ENCODE results near the gene HLA-DOA.

Gene HLA-DOA

GRCh38 chr6:33014841-33015634 lies 5.6 kb upstream of the HLA-DOA start:
- Histone ChIP-seq H3K27ac (ENCODE audit: low read depth, low read length, severe bottlenecking) (no peak overlapping the region), H3K4me1 (ENCODE audit: control insufficient read depth, insufficient read depth, low read length, poor library complexity, severe bottlenecking) (no peaks in the 10 kb centered on the region), H3K9me3 (ENCODE audit: control insufficient read depth, low read length) (no peaks in the 10 kb centered on the region), H3K4me3 (ENCODE audit: extremely low read depth, insufficient read depth, low read length, poor library complexity, severe bottlenecking) (no peak overlapping the region), H3K36me3 (ENCODE audit: control insufficient read depth, insufficient read depth, low read length) (no peaks in the 10 kb centered on the region)
- 29 to 44% methylated on average over 5 of the region's 6 CpGs for WGBS, 2 experiments (ENCODE audit: insufficient coverage in 2 of 2)

GRCh38 chr6:33013608-33014007 lies 4.2 kb upstream of the HLA-DOA start:
- Histone ChIP-seq H3K27ac (ENCODE audit: low read depth, low read length, severe bottlenecking) (no peak overlapping the region), H3K9me3 (ENCODE audit: control insufficient read depth, low read length) (no peaks in the 10 kb centered on the region), H3K4me3 (ENCODE audit: extremely low read depth, insufficient read depth, low read length, poor library complexity, severe bottlenecking) (no peak overlapping the region), H3K4me1 (ENCODE audit: control insufficient read depth, insufficient read depth, low read length, poor library complexity, severe bottlenecking) (no peaks in the 10 kb centered on the region), H3K36me3 (ENCODE audit: control insufficient read depth, insufficient read depth, low read length) (no peaks in the 10 kb centered on the region)
- WGBS, 2 experiments (ENCODE audit: insufficient coverage in 2 of 2): 80 to 83% methylated on average over 1 of the region's 4 CpGs

GRCh38 chr6:33010356-33010755 lies 965 bp upstream of the HLA-DOA start:
- H3K4me3 ChIP-seq (ENCODE audit: extremely low read depth, insufficient read depth, low read length, poor library complexity, severe bottlenecking): no peak overlapping the region
- 75% methylated on average over 6 to 7 of the region's 7 CpGs for WGBS, 2 experiments (ENCODE audit: insufficient coverage in 2 of 2)

GRCh38 chr6:33007831-33008400 lies 1.5 kb downstream of the HLA-DOA start:
- Histone ChIP-seq H3K4me3 (ENCODE audit: extremely low read depth, insufficient read depth, low read length, poor library complexity, severe bottlenecking) (no peak overlapping the region), H3K36me3 (ENCODE audit: control insufficient read depth, insufficient read depth, low read length) (no peaks in the 10 kb centered on the region), H3K9me3 (ENCODE audit: control insufficient read depth, low read length) (no peaks in the 10 kb centered on the region), H3K4me1 (ENCODE audit: control insufficient read depth, insufficient read depth, low read length, poor library complexity, severe bottlenecking) (no peaks in the 10 kb centered on the region), H3K27ac (ENCODE audit: low read depth, low read length, severe bottlenecking) (no peak overlapping the region)
- 89 to 94% methylated on average over 22 to 25 of the region's 26 CpGs for WGBS, 2 experiments (ENCODE audit: insufficient coverage in 2 of 2)

More at GRCh38 chr6:33010356-33010755, 965 bp upstream of the HLA-DOA start:
- H3K36me3 ChIP-seq (ENCODE audit: control insufficient read depth, insufficient read depth, low read length): no peaks in the 10 kb centered on the region
- H3K4me1 ChIP-seq (ENCODE audit: control insufficient read depth, insufficient read depth, low read length, poor library complexity, severe bottlenecking): no peaks in the 10 kb centered on the region
- no peak overlapping the region for H3K27ac ChIP-seq (ENCODE audit: low read depth, low read length, severe bottlenecking)
- H3K9me3 ChIP-seq (ENCODE audit: control insufficient read depth, low read length): no peaks in the 10 kb centered on the region

- Histone ChIP-seq H3K9me3 (ENCODE audit: control insufficient read depth, low read length) (no peaks in the 10 kb centered on the region), H3K4me3 (ENCODE audit: extremely low read depth, insufficient read depth, low read length, poor library complexity, severe bottlenecking) (no peak overlapping the region), H3K27ac (ENCODE audit: low read depth, low read length, severe bottlenecking) (no peak overlapping the region), H3K36me3 (ENCODE audit: control insufficient read depth, insufficient read depth, low read length) (no peaks in the 10 kb centered on the region), H3K4me1 (ENCODE audit: control insufficient read depth, insufficient read depth, low read length, poor library complexity, severe bottlenecking) (no peaks in the 10 kb centered on the region)
- 87% methylated on average over 4 to 6 of the region's 6 CpGs for WGBS, 2 experiments (ENCODE audit: insufficient coverage in 2 of 2)
Measured at GRCh38 chr6:33004940-33005339, 4.5 kb downstream of the HLA-DOA start.

- H3K4me3 ChIP-seq (ENCODE audit: extremely low read depth, insufficient read depth, low read length, poor library complexity, severe bottlenecking): no peak overlapping the region
- H3K36me3 ChIP-seq (ENCODE audit: control insufficient read depth, insufficient read depth, low read length): no peaks in the 10 kb centered on the region
- no peaks in the 10 kb centered on the region for H3K9me3 ChIP-seq (ENCODE audit: control insufficient read depth, low read length)
- H3K27ac ChIP-seq (ENCODE audit: low read depth, low read length, severe bottlenecking): no peak overlapping the region
- H3K4me1 ChIP-seq (ENCODE audit: control insufficient read depth, insufficient read depth, low read length, poor library complexity, severe bottlenecking): no peaks in the 10 kb centered on the region
- WGBS, 2 experiments (ENCODE audit: insufficient coverage in 2 of 2): 50 to 70% methylated on average over 3 to 4 of the region's 4 CpGs
Measured at GRCh38 chr6:33001685-33002084, 7.7 kb downstream of the HLA-DOA start.

GRCh38 chr6:33000055-33000454 lies 9.3 kb downstream of the HLA-DOA start:
- H3K4me1 ChIP-seq (ENCODE audit: control insufficient read depth, insufficient read depth, low read length, poor library complexity, severe bottlenecking): no peaks in the 10 kb centered on the region
- H3K9me3 ChIP-seq (ENCODE audit: control insufficient read depth, low read length): no peaks in the 10 kb centered on the region
- WGBS, 2 experiments (ENCODE audit: insufficient coverage in 2 of 2): 38 to 49% methylated on average over 7 to 8 of the region's 8 CpGs
- no peak overlapping the region for H3K27ac ChIP-seq (ENCODE audit: low read depth, low read length, severe bottlenecking)
- no peaks in the 10 kb centered on the region for H3K36me3 ChIP-seq (ENCODE audit: control insufficient read depth, insufficient read depth, low read length)
- H3K4me3 ChIP-seq (ENCODE audit: extremely low read depth, insufficient read depth, low read length, poor library complexity, severe bottlenecking): no peak overlapping the region

GRCh38 chr6:32995448-32995847 lies 13.9 kb downstream of the HLA-DOA start:
- no peaks in the 10 kb centered on the region for H3K9me3 ChIP-seq (ENCODE audit: control insufficient read depth, low read length)
- 50% methylated on average over 2 of the region's 2 CpGs; no CpG with 5 or more reads in 1 of the 2 experiments for WGBS, 2 experiments (ENCODE audit: insufficient coverage in 2 of 2)
- no peak overlapping the region for H3K27ac ChIP-seq (ENCODE audit: low read depth, low read length, severe bottlenecking)

GRCh38 chr6:32993363-32993973 lies 15.9 kb downstream of the HLA-DOA start:
- Histone ChIP-seq H3K36me3 (ENCODE audit: control insufficient read depth, insufficient read depth, low read length) (no peaks in the 10 kb centered on the region), H3K4me3 (ENCODE audit: extremely low read depth, insufficient read depth, low read length, poor library complexity, severe bottlenecking) (no peak overlapping the region), H3K9me3 (ENCODE audit: control insufficient read depth, low read length) (no peaks in the 10 kb centered on the region), H3K27ac (ENCODE audit: low read depth, low read length, severe bottlenecking) (no peak overlapping the region), H3K4me1 (ENCODE audit: control insufficient read depth, insufficient read depth, low read length, poor library complexity, severe bottlenecking) (no peaks in the 10 kb centered on the region)
- 100% methylated on average over 1 of the region's 9 CpGs; no CpG with 5 or more reads in 1 of the 2 experiments for WGBS, 2 experiments (ENCODE audit: insufficient coverage in 2 of 2)

More at GRCh38 chr6:32995448-32995847, 13.9 kb downstream of the HLA-DOA start:
- Histone ChIP-seq H3K4me3 (ENCODE audit: extremely low read depth, insufficient read depth, low read length, poor library complexity, severe bottlenecking) (no peak overlapping the region), H3K36me3 (ENCODE audit: control insufficient read depth, insufficient read depth, low read length) (no peaks in the 10 kb centered on the region), H3K4me1 (ENCODE audit: control insufficient read depth, insufficient read depth, low read length, poor library complexity, severe bottlenecking) (no peaks in the 10 kb centered on the region)

- Histone ChIP-seq H3K9me3 (ENCODE audit: control insufficient read depth, low read length) (no peaks in the 10 kb centered on the region), H3K36me3 (ENCODE audit: control insufficient read depth, insufficient read depth, low read length) (no peaks in the 10 kb centered on the region), H3K27ac (ENCODE audit: low read depth, low read length, severe bottlenecking) (no peak overlapping the region), H3K4me1 (ENCODE audit: control insufficient read depth, insufficient read depth, low read length, poor library complexity, severe bottlenecking) (no peaks in the 10 kb centered on the region), H3K4me3 (ENCODE audit: extremely low read depth, insufficient read depth, low read length, poor library complexity, severe bottlenecking) (no peak overlapping the region)
- WGBS, 2 experiments (ENCODE audit: insufficient coverage in 2 of 2): 69 to 70% methylated on average over 2 of the region's 4 CpGs
Measured at GRCh38 chr6:32991972-32992371, 17.4 kb downstream of the HLA-DOA start.

Measured in mesodermal cell (in vitro differentiated cells).